Mucosa of descending colon (tissue), 3 donors: ENCODE data around the gene OR10G2. TPM values are rescaled to one million over a fixed set of nuclear protein-coding genes. Genes with fewer than 3 reads are reported as not detected.
"Not testable (repeated sequence)": the region's sequence is repeated elsewhere in the genome, so short reads cannot be mapped to it uniquely, and the experiment has no call there.

ENCODE experiments used
- ATAC-seq: fragments of 200-7000 bp; cut with Tn5 transposase; one replicate; pipeline ENCODE4 v1.9.1; 2020; ENCODE audit warnings: mild to moderate bottlenecking, moderate library complexity
- DNase-seq, 3 donors: peaks; one replicate each; pipeline ENCODE4 v3.0.0-alpha.2; 2020
- H3K36me3 ChIP-seq: fragments of 200-600 bp; one replicate; pipeline ENCODE4 v1.8.0; 2021; ENCODE audit warnings: low read depth, mild to moderate bottlenecking
- H3K4me1 ChIP-seq: fragments of 200-600 bp; one replicate; pipeline ENCODE4 v1.8.0; 2021; ENCODE audit warnings: low read depth, mild to moderate bottlenecking
- H3K4me3 ChIP-seq: fragments of 200-600 bp; one replicate; pipeline ENCODE4 v1.8.0; 2021; ENCODE audit warnings: mild to moderate bottlenecking
- H3K9me3 ChIP-seq: fragments of 200-600 bp; one replicate; pipeline ENCODE4 v1.8.0; 2021; ENCODE audit warnings: mild to moderate bottlenecking
- intact Hi-C, 2 donors: fragments of 100-400 bp; cut with DNase I in 1 of 2; cut with micrococcal nuclease in 1 of 2; formaldehyde crosslinking; loops; one replicate each; pipeline versions ENCODE4 v1.11.0 to v1.11.1; 2022; cut with DNase I, micrococcal nuclease
- total RNA-seq, 3 donors: library from RNA; stranded (reverse); fragmentation: NEBNext Ultra II Directional in 2 of 3; extraction: Animal tissue kit (Norgen Biotek cat#: 25700) in 2 of 3; gene quantifications; one replicate each; pipeline versions ENCODE4 v1.2.1 to v1.2.4, GENCODE V29; 2021 to 2023
- TF ChIP-seq, protein P1 (sequence below): fragments of 200-600 bp; IDR thresholded peaks from one replicate; pipeline ENCODE4 v1.8.0; 2022; ENCODE audit warnings: antibody characterized with exemption, mild to moderate bottlenecking
- donor health status: DM: no; HTN: no; CAD: no; lungs with moderate emphysema.
- donor health status: DM: no; HTN: no; CAD: no.
- donor health status: DM: no; HTN: yes; CAD: no.

The OR10G2 gene
- total RNA-seq, 3 donors from 2014 or later: not detected

DNA sequence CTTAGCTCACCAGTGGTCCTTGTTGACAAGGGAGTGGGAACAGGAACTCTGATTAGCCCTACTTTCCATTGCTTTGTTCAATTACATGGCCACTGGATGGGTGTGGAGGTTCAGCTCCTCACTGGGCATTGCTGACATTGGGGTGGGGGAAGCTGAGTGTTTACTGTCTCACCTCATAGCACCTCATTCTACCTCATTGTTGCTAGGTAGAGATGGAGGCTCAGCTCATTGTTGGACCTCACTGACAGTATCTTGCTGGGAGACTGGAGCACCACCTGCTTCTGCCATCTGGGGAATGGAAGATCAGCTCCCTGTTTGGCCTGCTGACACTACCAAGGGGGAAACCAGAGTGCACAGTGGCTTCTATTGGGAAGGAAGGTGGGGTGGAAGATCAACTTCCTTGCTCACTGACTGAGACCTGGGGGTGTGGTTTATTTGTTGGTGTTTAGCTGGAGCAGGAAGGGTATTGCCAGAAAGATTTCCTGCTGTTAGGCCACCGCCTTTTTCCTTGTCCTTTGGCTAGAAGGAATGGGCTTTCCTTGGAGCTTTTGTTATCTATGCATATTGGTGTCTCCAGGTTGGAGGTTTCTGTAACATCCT is 17.6 kb upstream of the OR10G2 start:
- TF ChIP-seq, protein P1, sequence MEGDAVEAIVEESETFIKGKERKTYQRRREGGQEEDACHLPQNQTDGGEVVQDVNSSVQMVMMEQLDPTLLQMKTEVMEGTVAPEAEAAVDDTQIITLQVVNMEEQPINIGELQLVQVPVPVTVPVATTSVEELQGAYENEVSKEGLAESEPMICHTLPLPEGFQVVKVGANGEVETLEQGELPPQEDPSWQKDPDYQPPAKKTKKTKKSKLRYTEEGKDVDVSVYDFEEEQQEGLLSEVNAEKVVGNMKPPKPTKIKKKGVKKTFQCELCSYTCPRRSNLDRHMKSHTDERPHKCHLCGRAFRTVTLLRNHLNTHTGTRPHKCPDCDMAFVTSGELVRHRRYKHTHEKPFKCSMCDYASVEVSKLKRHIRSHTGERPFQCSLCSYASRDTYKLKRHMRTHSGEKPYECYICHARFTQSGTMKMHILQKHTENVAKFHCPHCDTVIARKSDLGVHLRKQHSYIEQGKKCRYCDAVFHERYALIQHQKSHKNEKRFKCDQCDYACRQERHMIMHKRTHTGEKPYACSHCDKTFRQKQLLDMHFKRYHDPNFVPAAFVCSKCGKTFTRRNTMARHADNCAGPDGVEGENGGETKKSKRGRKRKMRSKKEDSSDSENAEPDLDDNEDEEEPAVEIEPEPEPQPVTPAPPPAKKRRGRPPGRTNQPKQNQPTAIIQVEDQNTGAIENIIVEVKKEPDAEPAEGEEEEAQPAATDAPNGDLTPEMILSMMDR: no peak
- ATAC-seq: peak; percentile 95
- peak in 2 of 3 donors; percentile 34 to 56 for DNase-seq
- H3K36me3 ChIP-seq: no peaks in the 10 kb centered on the region
- intact Hi-C loops: no loop called here
- H3K4me3 ChIP-seq: no peak overlapping the region
- H3K4me1 ChIP-seq: no peaks in the 10 kb centered on the region
- H3K9me3 ChIP-seq: no peaks in the 10 kb centered on the region

DNA sequence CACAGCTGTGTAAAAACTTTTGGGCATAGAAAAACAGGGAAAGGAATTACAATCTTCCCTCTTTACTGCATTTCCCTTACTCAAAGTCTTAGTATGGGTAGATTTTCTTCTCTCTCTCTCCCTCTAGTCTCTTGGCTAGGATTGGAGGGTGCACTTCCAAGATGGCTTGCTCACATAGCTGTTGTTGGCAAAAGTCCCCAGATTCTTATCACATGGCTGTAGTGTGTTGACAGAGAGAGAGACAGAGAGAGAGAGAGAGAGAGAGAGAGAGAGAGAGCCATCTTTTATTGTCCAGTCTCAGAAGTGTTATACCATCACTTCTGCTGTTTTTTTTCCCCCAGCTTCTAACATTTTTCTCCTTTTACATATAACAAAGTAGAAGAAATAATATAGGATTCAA is 12.6 kb upstream of the OR10G2 start:
- Histone ChIP-seq H3K9me3 (no peaks in the 10 kb centered on the region), H3K4me1 (no peaks in the 10 kb centered on the region), H3K36me3 (no peaks in the 10 kb centered on the region), H3K4me3 (no peak overlapping the region)
- no peak for DNase-seq
- intact Hi-C loops: no loop called here
- TF ChIP-seq, protein P1: no peak
- ATAC-seq: no peak

DNA sequence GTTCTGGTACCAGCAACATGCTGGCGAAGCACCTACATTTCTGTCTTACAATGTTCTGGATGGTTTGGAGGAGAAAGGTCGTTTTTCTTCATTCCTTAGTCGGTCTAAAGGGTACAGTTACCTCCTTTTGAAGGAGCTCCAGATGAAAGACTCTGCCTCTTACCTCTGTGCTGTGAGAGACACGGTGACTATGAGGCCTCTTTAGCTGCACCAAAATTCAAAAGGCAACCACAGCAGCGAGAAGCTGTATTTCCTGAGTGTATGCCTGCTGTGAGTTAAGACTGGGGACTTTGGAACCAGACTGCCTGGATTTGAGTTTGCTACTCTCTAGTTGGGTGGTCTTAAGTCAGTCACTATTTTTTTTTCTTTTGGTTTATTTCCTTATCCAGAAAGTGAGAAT is 8.7 kb upstream of the OR10G2 start:
- intact Hi-C loops: no loop called here
- TF ChIP-seq, protein P1: no peak
- H3K4me1 ChIP-seq: no peaks in the 10 kb centered on the region
- DNase-seq (no peak), ATAC-seq (no peak)
- no peaks in the 10 kb centered on the region for H3K9me3 ChIP-seq
- no peak overlapping the region for H3K4me3 ChIP-seq
- H3K36me3 ChIP-seq: no peaks in the 10 kb centered on the region

DNA sequence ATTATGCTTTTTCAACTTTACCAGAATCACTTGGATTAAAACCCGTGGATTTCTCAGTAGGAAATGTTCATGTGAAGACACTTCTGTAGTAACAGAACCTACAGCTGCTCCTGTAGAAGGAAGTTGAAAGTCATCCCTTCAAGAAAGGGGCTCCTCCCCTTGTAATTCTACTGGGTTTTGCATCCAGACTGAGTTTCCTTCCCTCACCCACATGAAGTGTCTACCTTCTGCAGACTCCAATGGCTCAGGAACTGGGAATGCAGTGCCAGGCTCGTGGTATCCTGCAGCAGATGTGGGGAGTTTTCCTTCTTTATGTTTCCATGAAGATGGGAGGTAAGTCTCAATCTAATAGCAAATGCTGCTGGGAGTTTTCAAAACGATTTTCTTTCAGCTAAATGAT is 7.9 kb upstream of the OR10G2 start:
- H3K9me3 ChIP-seq: no peaks in the 10 kb centered on the region
- H3K4me1 ChIP-seq: no peaks in the 10 kb centered on the region
- intact Hi-C loops: no loop called here
- no peak for ATAC-seq
- H3K36me3 ChIP-seq: no peaks in the 10 kb centered on the region
- DNase-seq: no peak
- TF ChIP-seq, protein P1: no peak
- H3K4me3 ChIP-seq: no peak overlapping the region

DNA sequence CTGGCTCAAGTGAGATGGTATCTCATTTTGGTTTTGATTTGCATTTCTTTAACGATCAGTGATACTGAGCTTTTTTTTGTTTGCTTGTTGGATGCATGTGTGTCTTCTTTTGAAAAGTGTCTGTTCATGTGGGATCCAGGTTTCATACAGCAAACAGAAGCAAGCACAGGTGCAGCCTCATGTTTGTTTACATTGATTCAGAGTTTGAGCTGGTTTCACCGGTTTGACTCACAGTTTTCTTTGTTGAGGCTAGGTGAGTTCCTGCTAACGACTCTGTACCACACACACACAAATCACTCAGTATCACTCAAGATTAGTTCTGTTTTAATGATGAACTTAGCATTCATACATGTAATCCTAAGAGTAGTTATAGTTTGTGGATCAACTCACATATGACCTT is 3.7 kb downstream of the OR10G2 start:
- Histone ChIP-seq H3K36me3 (no peaks in the 10 kb centered on the region), H3K9me3 (no peaks in the 10 kb centered on the region), H3K4me3 (no peak overlapping the region), H3K4me1 (no peaks in the 10 kb centered on the region)
- TF ChIP-seq, protein P1: no peak
- ATAC-seq: no peak
- intact Hi-C loops: no loop called here
- no peak for DNase-seq

DNA sequence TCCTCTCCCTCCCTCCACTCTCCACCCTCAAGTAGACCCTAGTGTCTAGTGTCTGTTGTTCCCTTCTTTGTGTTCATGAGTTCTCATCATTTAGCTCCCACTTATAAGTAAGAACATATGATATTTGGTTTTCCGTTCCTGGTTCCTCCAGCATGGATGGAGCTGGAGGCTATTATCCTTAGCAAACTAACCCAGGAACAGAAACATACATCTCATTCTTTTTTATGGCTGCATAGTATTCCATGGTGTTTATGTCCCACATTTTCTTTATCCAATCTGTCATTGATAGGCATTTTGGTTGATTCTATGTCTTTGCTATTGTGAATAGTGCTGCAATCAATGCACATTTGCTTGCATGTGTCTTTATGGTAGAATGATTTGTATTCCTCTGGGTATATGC is 4.2 kb downstream of the OR10G2 start:
- H3K4me3 ChIP-seq, DNase-seq, H3K36me3 ChIP-seq, H3K4me1 ChIP-seq, ATAC-seq, H3K9me3 ChIP-seq, intact Hi-C loops: not testable (repeated sequence)
